Panc1 (cell line): ENCODE results near the gene IYD. TPM values are rescaled to one million over a fixed set of nuclear protein-coding genes. Genes with fewer than 3 reads are reported as not detected.

ENCODE experiments used
- ATAC-seq: fragments of 200-7000 bp; cut with Tn5 transposase; 2 replicates; pipeline ENCODE4 v1.9.1; 2020; ENCODE audit warnings: mild to moderate bottlenecking, moderate library complexity
- BruUV-seq: library from RNA; stranded (reverse); fragments of 400-500 nt; replicated peaks from 2 replicates; lab custom pipeline; 2021; lab: Mats Ljungman, UMichigan
- CTCF ChIA-PET: fragments of 300-600 bp; sonication (Branson Sonifier 250); formaldehyde crosslinking; loops from one replicate; lab custom pipeline; 2022; ENCODE audit warnings: antibody characterized with exemption; lab: Charles Lee
- POLR2A ChIA-PET: fragments of 300-600 bp; sonication (Branson Sonifier 250); formaldehyde crosslinking; loops from one replicate; lab custom pipeline; 2022; ENCODE audit warnings: antibody characterized with exemption; lab: Charles Lee
- DNase-seq: peaks from one replicate; pipeline ENCODE4 v3.0.0-alpha.2; 2010; ENCODE audit warnings: low read depth, low spot score
- H3K27ac ChIP-seq: 2 replicates; pipeline ENCODE4 v1.5.1; 2011; ENCODE audit warnings: mild to moderate bottlenecking, low read length, inconsistent platforms
- H3K27me3 ChIP-seq: fragments of 200-500 bp; sonication (Bioruptor generic); 2 replicates; pipeline ENCODE4 v1.6.0; 2014; ENCODE audit warnings: low read length, inconsistent platforms; ENCODE audit not compliant: control insufficient read depth, insufficient read depth
- H3K36me3 ChIP-seq: fragments of 200-500 bp; sonication (Bioruptor generic); 2 replicates; pipeline ENCODE4 v1.5.1; 2014; ENCODE audit warnings: inconsistent platforms, mild to moderate bottlenecking, low read length, moderate library complexity; ENCODE audit not compliant: control insufficient read depth, insufficient read depth
- H3K4me1 ChIP-seq: 2 replicates; pipeline ENCODE4 v1.5.1; 2011; ENCODE audit warnings: inconsistent platforms, mild to moderate bottlenecking, low read length, moderate library complexity; ENCODE audit not compliant: control insufficient read depth, insufficient read depth
- H3K4me3 ChIP-seq, 2 experiments: 2 replicates each; pipeline ENCODE4 v1.5.1; 2011 to 2012; ENCODE audit warnings: low read depth in 2 of 2, low read length in 2 of 2, mild to moderate bottlenecking in 2 of 2, inconsistent platforms in 1 of 2, moderate library complexity in 1 of 2
- H3K9me3 ChIP-seq: fragments of 200-500 bp; sonication (Bioruptor generic); 2 replicates; pipeline ENCODE4 v1.5.1; 2014; ENCODE audit warnings: low read depth, mild to moderate bottlenecking, inconsistent platforms, low read length, moderate library complexity; ENCODE audit not compliant: control insufficient read depth, insufficient read depth
- POLR2AphosphoS5 ChIP-seq: IDR thresholded peaks from 2 replicates; pipeline ENCODE4 v1.6.1; 2012; ENCODE audit warnings: mild to moderate bottlenecking, low read depth, low read length, moderate library complexity
- SIN3A ChIP-seq: IDR thresholded peaks from 2 replicates; pipeline ENCODE4 v1.6.1; 2012; ENCODE audit warnings: low read depth, mild to moderate bottlenecking, low read length, moderate library complexity, borderline replicate concordance; ENCODE audit not compliant: insufficient read depth
- TCF7L2 ChIP-seq: IDR thresholded peaks from 2 replicates; pipeline ENCODE4 v1.6.1; 2011; ENCODE audit warnings: mild to moderate bottlenecking, low read depth, low read length, inconsistent platforms
- in situ Hi-C: cut with HindIII; loops from 2 replicates; pipeline ENCODE4 v1.10.0; 2016; ENCODE audit warnings: low sequenced_read_pairs, low pct_unique_long_range_greater_than_20kb
- intact Hi-C: fragments of 100-400 bp; cut with micrococcal nuclease; formaldehyde crosslinking; loops from one replicate; pipeline ENCODE4 v1.10.0; 2022; ENCODE audit not compliant: unreplicated experiment
- total RNA-seq: library from RNA; stranded (reverse); gene quantifications from one replicate; pipeline ENCODE4 v1.2.1, GENCODE V29; 2021; ENCODE audit not compliant: unreplicated experiment
- TF ChIP-seq, protein P1 (sequence below): fragments of 450-650 bp; IDR thresholded peaks from 2 replicates; pipeline ENCODE4 v1.5.1; 2017; ENCODE audit warnings: mild to moderate bottlenecking
- TF ChIP-seq, protein P2 (sequence below), 2 experiments: IDR thresholded peaks; 2 replicates each; pipeline ENCODE4 v1.6.1; 2011 to 2012; ENCODE audit warnings: low read depth in 2 of 2, control low read depth in 1 of 2, low read length in 1 of 2, mild to moderate bottlenecking in 1 of 2, moderate library complexity in 1 of 2; ENCODE audit not compliant: insufficient read depth in 1 of 2

IYD gene
- total RNA-seq, 1 experiment from 2014 or later: 0.03 TPM

DNA sequence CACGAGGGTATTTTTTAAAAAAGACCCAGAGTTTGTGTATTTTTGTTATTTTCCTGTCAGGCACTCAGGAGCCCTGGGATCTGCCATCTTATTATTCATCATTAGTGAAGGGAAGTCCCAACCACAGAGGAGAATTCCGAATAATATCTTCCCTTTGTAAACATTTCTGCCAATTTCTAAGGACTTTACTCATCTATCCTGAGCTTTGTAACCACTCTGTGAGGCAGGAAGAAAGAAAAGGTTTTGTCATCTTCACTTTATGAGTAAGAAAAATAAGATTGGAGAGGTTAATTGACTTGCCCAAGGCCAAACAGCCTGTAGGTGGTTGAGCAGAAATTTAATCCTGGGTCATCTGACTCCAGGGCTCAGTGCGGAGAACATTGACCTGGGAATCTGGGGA, 23.0 kb upstream of the IYD start:
- H3K9me3 ChIP-seq: no peaks in the 10 kb centered on the region
- intact Hi-C loops (no loop called here), in situ Hi-C loops (no loop called here)
- H3K4me1 ChIP-seq: no peaks in the 10 kb centered on the region
- H3K27ac ChIP-seq: no peak overlapping the region
- 0 out of 2 replicates have a peak, but pooled peaks cover 5% of the 10 kb centered on the region for H3K27me3 ChIP-seq
- DNase-seq (no peak), ATAC-seq (no peak)
- CTCF ChIA-PET: interaction anchor here (0.5 kb wide), 1 partner anchor 263 kb away, joined by 5 read pairs; no protein-coding TSS in a partner anchor
- TF ChIP-seq SIN3A (no peak), TCF7L2 (no peak), POLR2AphosphoS5 (no peak)
- TF ChIP-seq, protein P1, sequence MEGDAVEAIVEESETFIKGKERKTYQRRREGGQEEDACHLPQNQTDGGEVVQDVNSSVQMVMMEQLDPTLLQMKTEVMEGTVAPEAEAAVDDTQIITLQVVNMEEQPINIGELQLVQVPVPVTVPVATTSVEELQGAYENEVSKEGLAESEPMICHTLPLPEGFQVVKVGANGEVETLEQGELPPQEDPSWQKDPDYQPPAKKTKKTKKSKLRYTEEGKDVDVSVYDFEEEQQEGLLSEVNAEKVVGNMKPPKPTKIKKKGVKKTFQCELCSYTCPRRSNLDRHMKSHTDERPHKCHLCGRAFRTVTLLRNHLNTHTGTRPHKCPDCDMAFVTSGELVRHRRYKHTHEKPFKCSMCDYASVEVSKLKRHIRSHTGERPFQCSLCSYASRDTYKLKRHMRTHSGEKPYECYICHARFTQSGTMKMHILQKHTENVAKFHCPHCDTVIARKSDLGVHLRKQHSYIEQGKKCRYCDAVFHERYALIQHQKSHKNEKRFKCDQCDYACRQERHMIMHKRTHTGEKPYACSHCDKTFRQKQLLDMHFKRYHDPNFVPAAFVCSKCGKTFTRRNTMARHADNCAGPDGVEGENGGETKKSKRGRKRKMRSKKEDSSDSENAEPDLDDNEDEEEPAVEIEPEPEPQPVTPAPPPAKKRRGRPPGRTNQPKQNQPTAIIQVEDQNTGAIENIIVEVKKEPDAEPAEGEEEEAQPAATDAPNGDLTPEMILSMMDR: no peak
- TF ChIP-seq, protein P2, sequence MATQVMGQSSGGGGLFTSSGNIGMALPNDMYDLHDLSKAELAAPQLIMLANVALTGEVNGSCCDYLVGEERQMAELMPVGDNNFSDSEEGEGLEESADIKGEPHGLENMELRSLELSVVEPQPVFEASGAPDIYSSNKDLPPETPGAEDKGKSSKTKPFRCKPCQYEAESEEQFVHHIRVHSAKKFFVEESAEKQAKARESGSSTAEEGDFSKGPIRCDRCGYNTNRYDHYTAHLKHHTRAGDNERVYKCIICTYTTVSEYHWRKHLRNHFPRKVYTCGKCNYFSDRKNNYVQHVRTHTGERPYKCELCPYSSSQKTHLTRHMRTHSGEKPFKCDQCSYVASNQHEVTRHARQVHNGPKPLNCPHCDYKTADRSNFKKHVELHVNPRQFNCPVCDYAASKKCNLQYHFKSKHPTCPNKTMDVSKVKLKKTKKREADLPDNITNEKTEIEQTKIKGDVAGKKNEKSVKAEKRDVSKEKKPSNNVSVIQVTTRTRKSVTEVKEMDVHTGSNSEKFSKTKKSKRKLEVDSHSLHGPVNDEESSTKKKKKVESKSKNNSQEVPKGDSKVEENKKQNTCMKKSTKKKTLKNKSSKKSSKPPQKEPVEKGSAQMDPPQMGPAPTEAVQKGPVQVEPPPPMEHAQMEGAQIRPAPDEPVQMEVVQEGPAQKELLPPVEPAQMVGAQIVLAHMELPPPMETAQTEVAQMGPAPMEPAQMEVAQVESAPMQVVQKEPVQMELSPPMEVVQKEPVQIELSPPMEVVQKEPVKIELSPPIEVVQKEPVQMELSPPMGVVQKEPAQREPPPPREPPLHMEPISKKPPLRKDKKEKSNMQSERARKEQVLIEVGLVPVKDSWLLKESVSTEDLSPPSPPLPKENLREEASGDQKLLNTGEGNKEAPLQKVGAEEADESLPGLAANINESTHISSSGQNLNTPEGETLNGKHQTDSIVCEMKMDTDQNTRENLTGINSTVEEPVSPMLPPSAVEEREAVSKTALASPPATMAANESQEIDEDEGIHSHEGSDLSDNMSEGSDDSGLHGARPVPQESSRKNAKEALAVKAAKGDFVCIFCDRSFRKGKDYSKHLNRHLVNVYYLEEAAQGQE (IDR thresholded peaks at IDR 0.05; ENCODE audit: insufficient read depth in 1 of 2, low read depth in 2 of 2, low read length in 1 of 2): no peak
- no TSS peak for BruUV-seq
- no peaks in the 10 kb centered on the region for H3K36me3 ChIP-seq
- H3K4me3 ChIP-seq: no peak overlapping the region
- POLR2A ChIA-PET: no interaction called here

DNA sequence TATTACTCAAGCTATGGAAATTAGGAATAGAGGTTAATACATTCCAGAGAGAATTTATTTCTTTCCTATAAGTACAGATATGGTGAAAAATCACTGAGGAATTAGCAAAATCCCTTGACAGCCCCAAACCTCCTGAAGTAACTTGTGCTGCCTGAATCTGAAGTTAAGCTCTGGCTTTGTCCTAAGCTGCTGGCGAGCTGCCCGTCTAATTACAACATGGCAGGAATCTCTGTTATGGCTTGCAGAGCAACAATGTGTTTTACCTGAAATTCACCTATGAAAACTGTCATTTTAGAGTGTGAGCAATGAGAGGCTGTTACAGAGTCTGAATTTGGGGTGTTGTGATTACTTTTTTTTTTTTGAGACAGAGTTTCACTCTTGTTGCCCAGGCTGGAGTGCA, 22.5 kb upstream of the IYD start:
- H3K27ac ChIP-seq: no peak overlapping the region
- no peak for ATAC-seq
- no peaks in the 10 kb centered on the region for H3K36me3 ChIP-seq
- H3K4me3 ChIP-seq: no peak overlapping the region
- no peak for TF ChIP-seq SIN3A
- TF ChIP-seq, protein P2 (IDR thresholded peaks at IDR 0.05; ENCODE audit: insufficient read depth in 1 of 2, low read depth in 2 of 2, low read length in 1 of 2): no peak
- no TSS peak for BruUV-seq
- DNase-seq: no peak
- H3K9me3 ChIP-seq: no peaks in the 10 kb centered on the region
- in situ Hi-C loops: no loop called here
- 0 out of 2 replicates have a peak, but pooled peaks cover 5% of the 10 kb centered on the region for H3K27me3 ChIP-seq
- CTCF ChIA-PET: interaction anchor here (0.5 kb wide), 1 partner anchor 264 kb away, joined by 5 read pairs; no protein-coding TSS in a partner anchor
- H3K4me1 ChIP-seq: no peaks in the 10 kb centered on the region
- POLR2A ChIA-PET: no interaction called here
- intact Hi-C loops: no loop called here
